Erythroblast (primary cell): ENCODE results near the gene EXD2.

Source experiments
- GATA1 ChIP-seq: IDR thresholded peaks from 2 replicates; pipeline ENCODE4 v1.6.1; 2011; ENCODE audit warnings: low read depth, mild to moderate bottlenecking, control low read depth, low read length, moderate library complexity
- POLR2A ChIP-seq: IDR thresholded peaks from 2 replicates; pipeline ENCODE4 v1.6.1; 2011; ENCODE audit warnings: mild to moderate bottlenecking, low read length

DNA sequence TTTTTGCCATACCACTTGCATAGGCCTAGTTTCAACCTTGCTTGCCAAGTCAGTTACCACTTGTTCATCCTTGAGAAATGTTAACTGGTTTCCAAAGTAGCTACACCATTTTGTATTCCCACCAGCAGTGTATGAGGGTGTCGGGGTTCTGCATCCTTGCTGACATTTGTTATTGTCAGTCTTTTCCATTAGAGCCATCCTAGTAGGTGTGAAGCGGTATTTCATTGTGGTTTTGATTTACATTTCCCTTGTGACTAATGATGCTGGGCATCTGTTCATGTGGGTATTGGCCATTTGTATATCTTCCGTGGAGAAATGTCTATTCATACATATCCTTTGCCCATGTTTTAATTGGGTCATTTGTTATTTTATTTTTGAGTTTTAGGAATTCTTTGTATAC, 41.1 kb downstream of the EXD2 start:
- no peak for TF ChIP-seq POLR2A
- no peak for TF ChIP-seq GATA1
